Caki2 (cell line): ENCODE data around the gene SPANXD. TPM values are rescaled to one million over a fixed set of nuclear protein-coding genes. Genes with fewer than 3 reads are reported as not detected.
"Not testable (repeated sequence)": the region's sequence is repeated elsewhere in the genome, so short reads cannot be mapped to it uniquely, and the experiment has no call there.

Experiments used
- DNase-seq: peaks from one replicate; pipeline ENCODE4 v3.0.0-alpha.2; 2015; ENCODE audit warnings: low read depth
- in situ Hi-C: cut with HindIII; loops from 2 replicates; pipeline ENCODE4 v1.10.0; 2016; ENCODE audit warnings: low sequenced_read_pairs, low pct_unique_long_range_greater_than_20kb, mixed read lengths
- total RNA-seq: library from RNA; depleted of rRNA; stranded (reverse); fragments of >200 nt; shearing (Covaris generic); gene quantifications from 2 replicates; pipeline ENCODE4 v1.2.3, GENCODE V29; 2014; ENCODE audit warnings: low replicate concordance; rRNA removed

SPANXD gene
- total RNA-seq = not detected in 2 replicates

GRCh38 chrX:141698639-141699038 is at the start of gene SPANXD:
Gene SPANXD, minus strand, starts transcription at chrX:141698739. Its CDS starts 334 bp downstream, at chrX:141698405.
- DNase-seq, in situ Hi-C loops: not testable (repeated sequence)

GRCh38 chrX:141742666-141743065 is 44.1 kb upstream of the SPANXD start:
- in situ Hi-C loops = no loop called here
- no peak for DNase-seq

- in situ Hi-C loops = no loop called here
- DNase-seq = no peak
Measured at GRCh38 chrX:141736656-141737055, 38.1 kb upstream of the SPANXD start.

GRCh38 chrX:141733371-141733770 is 34.8 kb upstream of the SPANXD start:
- in situ Hi-C loops = no loop called here
- DNase-seq = no peak

DNA sequence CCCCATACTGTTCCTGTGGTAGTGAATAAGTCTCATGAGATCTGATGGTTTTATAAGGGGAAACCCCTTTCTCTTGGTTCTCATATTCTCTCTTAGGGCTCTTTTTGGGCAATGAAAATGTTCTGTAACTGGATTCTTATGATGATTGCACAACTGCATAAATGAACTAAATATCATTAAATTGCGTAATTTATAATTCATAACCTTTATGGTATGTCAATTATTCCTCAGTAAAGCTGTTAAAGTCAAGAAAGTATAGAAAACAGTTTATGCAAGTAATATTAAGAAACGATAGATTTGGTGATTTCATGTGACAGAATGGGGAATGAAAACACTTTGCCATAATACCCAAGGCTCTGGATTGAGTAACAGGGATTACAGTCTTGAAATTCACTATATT is 33.5 kb upstream of the SPANXD start:
- in situ Hi-C loops = no loop called here
- DNase-seq = no peak

GRCh38 chrX:141724186-141724585 is 25.6 kb upstream of the SPANXD start:
- no peak for DNase-seq
- in situ Hi-C loops = no loop called here

GRCh38 chrX:141714680-141715079 is 16.1 kb upstream of the SPANXD start:
- DNase-seq = no peak
- in situ Hi-C loops = no loop called here

DNA sequence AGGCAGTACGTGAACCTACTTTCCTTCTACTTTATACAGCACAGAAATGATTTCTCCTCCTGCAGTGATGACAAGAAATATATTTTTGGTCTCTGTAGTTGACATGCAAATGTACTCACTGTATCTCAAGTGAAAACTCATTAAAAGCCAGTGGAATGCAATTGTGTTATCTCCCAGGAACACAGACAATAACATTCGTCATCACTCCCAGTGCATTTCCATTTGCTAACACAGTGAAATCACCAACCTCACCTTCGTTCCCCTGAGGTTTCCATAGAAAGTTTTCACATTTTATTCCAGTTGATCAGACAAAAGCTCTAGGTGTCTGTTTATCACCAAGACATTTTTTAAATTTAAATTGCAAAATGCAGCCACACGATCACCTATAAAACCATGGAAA is 2.5 kb upstream of the SPANXD start:
- in situ Hi-C loops = no loop called here
- no peak for DNase-seq

GRCh38 chrX:141673946-141674345 is 24.6 kb downstream of the SPANXD start:
- in situ Hi-C loops = no loop called here
- no peak for DNase-seq

DNA sequence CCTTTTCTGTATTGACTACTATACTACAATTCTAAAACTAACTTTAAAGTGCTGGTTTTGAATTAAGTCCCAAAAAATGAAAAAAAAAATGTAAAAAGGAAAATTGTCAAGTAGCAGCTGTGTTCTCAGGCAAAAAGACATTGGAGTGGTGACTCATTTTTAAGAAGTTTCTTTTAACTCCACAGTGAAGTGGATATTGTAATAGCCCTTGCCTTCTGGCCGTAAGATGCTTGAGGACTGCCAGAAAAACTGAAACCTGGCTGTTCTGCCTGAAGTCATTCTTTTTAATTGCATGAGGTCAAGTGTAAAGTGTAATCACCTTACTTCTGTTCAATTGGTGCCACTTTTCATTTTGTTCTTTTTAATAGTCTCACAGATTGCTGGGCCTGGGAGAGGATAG is 28.9 kb downstream of the SPANXD start:
- no peak for DNase-seq
- in situ Hi-C loops = no loop called here

GRCh38 chrX:141668371-141668770 is 30.2 kb downstream of the SPANXD start:
- DNase-seq = no peak
- in situ Hi-C loops = no loop called here

- DNase-seq = no peak
- in situ Hi-C loops = no loop called here
Measured at GRCh38 chrX:141662781-141663180, 35.8 kb downstream of the SPANXD start.

- in situ Hi-C loops = no loop called here
- no peak for DNase-seq
Measured at GRCh38 chrX:141652286-141652685, 46.3 kb downstream of the SPANXD start.

Other genes starting within 250 kb of the SPANXD start
- gene SPANXA1, start 114.0 kb downstream of the SPANXD start, total RNA-seq = not detected in 2 replicates
- not detected in 2 replicates for gene SPANXA2, start 109.0 kb downstream of the SPANXD start, total RNA-seq
- gene MAGEC3, start 139.6 kb upstream of the SPANXD start, total RNA-seq = not detected in 2 replicates
- gene MAGEC1, start 205.2 kb upstream of the SPANXD start, total RNA-seq = not detected in 2 replicates